ENCODE data around the gene ANO3.

GRCh38 chr11:26554455-26554854, 222.5 kb downstream of the ANO3 start:
- TF ChIP-seq CTCF (IDR thresholded peaks at IDR 0.05) (no peak), EZH2 (IDR thresholded peaks at IDR 0.05; ENCODE audit: borderline replicate concordance, insufficient read depth, low read depth, low read length, poor library complexity, severe bottlenecking) (no peak)
